ENCODE results near the gene CLCA4.
"Not testable (repeated sequence)": the region's sequence is repeated elsewhere in the genome, so short reads cannot be mapped to it uniquely, and the experiment has no call there.

The CLCA4 gene, protein sequence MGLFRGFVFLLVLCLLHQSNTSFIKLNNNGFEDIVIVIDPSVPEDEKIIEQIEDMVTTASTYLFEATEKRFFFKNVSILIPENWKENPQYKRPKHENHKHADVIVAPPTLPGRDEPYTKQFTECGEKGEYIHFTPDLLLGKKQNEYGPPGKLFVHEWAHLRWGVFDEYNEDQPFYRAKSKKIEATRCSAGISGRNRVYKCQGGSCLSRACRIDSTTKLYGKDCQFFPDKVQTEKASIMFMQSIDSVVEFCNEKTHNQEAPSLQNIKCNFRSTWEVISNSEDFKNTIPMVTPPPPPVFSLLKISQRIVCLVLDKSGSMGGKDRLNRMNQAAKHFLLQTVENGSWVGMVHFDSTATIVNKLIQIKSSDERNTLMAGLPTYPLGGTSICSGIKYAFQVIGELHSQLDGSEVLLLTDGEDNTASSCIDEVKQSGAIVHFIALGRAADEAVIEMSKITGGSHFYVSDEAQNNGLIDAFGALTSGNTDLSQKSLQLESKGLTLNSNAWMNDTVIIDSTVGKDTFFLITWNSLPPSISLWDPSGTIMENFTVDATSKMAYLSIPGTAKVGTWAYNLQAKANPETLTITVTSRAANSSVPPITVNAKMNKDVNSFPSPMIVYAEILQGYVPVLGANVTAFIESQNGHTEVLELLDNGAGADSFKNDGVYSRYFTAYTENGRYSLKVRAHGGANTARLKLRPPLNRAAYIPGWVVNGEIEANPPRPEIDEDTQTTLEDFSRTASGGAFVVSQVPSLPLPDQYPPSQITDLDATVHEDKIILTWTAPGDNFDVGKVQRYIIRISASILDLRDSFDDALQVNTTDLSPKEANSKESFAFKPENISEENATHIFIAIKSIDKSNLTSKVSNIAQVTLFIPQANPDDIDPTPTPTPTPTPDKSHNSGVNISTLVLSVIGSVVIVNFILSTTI

DNA sequence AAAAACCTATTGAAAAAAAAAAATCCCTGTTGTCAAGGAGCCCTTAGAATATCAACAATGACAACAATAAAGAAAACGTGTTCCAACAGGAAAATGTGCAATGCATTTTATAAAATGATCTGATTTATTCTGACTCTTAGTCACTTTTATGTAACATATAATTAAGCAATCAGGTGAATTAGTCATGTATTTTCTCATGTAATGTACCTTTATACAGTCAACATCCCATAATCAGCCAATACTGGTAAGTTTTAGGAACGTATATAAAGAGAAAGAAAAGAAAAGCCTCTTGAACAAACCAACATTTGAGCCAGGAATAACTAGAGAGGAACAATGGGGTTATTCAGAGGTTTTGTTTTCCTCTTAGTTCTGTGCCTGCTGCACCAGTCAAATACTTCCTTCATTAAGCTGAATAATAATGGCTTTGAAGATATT is at the start of gene CLCA4:
Gene CLCA4 (plus strand): TSS at position 292 of the 435 bp plus-strand sequence. CDS start 42 bp downstream, at position 334.
- FAIRE-seq, result no peak

DNA sequence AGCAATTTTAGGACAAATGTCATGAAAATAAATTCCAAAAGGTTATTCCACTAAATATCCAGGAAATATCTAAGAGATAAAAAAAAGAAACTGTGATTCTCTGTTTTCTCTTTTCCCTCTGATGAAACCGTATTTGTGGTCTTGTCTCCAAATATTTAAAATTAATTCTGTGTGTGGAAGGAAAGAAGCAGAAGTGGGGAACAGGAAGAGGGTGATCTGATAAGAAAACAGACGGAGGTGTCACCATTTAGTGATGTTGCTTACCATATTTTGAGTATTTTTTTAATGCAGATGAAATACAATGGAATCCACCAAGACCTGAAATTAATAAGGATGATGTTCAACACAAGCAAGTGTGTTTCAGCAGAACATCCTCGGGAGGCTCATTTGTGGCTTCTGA is 48.6 kb upstream of the CLCA4 start:
- no peak for FAIRE-seq

DNA sequence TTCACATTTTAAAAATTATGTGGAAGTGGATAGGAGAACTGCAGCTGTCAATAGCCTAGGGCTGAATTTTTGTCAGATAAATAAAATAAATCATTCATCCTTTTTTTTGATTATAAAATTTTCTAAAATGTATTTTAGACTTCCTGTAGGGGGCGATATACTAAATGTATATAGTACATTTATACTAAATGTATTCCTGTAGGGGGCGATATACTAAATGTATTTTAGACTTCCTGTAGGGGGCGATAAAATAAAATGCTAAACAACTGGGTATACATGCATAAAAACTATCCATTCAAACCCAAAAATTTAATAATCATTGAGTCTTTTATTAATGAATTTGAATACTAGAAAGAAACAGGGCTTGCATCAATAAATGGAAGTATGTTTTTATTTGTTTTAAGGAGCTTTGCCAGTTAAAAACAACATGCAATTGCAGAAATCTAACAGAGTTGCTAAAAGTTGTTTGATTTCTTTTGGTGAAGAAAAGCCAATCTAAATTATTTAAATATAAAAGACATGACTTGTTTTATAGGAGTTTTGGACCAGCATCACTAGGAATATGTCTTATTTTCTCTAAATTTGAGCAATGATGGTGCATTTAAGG is 46.8 kb upstream of the CLCA4 start:
- no peak for FAIRE-seq

DNA sequence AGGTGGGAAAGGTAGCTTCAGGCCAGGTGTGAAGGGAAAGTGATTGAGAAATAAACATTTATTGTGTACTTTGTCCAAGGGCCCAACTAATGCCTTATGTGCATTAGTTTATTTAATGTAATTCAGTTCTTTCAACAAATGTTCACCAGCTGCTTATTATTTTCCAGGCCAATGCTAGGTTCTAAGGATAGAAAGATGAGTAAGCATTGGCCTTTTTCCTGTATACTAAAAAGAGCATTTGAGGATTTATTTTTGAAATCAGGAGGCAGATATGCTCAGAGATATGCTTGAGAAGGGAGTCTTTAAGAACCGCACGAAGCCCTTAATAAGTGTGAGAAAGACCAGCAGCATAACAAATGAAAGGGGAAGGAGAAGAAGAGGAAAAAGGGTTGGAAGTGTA is 46.2 kb upstream of the CLCA4 start:
- FAIRE-seq, result no peak

DNA sequence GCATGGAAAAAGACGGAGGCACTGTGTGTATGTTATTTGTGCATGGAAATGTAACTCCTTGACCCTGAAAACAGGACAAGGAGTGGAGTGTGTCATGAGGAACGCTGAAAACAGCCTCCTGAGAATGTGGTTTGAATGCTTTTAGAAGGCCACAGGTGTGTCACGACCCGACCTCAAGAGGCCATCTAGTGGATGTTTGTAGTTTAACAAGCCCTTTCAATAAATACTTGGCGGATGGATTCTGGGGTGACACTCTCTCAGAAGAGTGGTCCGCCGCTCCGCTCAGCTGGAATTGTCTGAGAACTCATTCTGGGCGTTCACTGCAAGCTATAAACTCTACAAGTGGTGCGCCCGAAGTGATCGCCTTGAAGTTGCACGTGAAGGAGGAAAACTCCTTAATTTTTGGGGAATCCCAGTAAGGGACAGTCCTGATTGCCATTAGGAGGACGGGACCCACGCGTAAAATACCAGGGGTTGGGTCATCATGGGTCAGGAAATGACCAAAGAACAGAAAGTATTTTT is 44.7 kb upstream of the CLCA4 start:
- not testable (repeated sequence) for FAIRE-seq

DNA sequence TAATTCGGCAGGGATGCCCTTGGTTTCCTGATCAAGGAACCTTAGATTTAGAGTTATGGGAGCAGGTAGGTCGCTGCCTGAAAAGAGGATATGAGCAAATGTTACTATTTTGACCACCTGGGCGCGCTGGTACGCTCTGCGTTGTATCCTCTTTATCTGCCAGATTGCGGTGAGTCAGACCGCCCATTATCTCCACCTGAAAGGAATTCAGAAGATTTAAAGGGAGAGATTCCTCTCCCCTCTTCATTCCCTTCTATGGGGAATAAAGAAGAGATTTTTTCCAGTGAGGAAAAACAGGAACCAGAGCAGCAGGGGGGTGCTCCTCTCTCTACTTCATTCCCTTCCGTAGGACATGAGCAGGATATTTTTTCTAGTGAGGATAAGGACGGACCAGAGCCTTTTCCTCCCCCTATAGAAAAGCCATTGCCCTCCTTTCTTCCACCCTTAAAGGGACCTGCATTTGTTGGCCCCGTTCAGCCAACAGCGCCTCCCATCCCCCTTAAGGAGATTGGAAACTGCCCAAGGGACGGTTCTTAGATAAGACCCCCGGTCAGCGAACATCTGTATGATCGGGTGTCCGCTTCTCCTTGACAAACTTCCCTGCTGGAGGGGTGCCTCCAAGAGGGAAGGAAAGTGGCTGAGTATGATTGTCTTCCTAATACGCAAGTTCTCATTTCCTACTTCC is 44.0 kb upstream of the CLCA4 start:
- FAIRE-seq, result no peak

DNA sequence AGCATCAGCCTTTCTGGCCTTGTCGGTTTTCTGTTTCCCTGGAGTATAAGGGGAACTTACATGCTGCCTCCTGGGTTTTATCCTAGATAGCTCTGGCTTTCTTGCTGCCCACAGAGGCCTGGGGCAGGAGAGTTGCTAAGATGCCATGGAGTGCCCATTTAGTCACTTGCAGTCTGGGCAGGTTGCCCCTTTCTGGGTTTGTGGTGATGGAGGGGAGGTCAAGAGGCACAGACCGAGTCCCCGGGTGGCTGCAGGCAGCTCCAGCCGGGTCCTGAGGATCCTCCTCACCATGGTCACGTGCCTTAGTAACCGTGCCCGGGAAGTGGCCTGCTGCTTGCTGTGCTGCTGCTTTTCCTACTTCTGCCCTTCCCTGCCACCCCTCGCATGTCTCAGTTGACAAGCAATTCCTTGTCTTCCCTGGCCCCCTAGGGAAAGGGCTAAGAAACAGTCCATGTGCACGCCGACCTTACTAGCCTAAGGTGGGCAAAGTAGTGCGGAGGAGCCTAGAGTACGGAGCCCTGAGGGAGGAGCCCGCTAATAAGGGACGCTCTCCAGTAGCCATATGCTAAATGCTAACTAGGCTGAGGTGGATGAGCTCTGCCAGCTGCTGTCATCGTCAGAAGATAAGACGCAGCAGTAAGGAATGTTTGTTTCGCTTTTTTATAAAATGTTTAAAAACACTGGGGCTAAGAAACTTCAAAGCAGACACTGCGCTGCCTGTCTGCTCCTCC is 43.3 kb upstream of the CLCA4 start:
- no peak for FAIRE-seq

DNA sequence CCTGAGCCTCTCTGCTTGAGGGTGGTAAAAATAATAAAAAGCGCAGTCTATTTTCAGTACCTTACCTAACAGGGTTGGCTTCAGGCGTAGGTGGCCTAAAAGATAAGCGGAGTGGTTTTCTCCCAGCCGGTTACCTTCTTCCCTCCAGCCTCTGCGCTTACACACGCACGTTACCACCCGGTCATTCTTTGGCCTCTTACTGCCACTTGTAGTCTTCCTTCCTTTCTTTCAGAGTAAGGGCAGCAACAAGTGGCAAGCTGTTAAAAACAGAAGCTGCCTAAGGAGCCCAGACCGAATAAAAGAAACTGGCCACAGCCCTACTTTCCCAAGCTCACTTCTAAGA is 42.8 kb upstream of the CLCA4 start:
- no peak for FAIRE-seq

DNA sequence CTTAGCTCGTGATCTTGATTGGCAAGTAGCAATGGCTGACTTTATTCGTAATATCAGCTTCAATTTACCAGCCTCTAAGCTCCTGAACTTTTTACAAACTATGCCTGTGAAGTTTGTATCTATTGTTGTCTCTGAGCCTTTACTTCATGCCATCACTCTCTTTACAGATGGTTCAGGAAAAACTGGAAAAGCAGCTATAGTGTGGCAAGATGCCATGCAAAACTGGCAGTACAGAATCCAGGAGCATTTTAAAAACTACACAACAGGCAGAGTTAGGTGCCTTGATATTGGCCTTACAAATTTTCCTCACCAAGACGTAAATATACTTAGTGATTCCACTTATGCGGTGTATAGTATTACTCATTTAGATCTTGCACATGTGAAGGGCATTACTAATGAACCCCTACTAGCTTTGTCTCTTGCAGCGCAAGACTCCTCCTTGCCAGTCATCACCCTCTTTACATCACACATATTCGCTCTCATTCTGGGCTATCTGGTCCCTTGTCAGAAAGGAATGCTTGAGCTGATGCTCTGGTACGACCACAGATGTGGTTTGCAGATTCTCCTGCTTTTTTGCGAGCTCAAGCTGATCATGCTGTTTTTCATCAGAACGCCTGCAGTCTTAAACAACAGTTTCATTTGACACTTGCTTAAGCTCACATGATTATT is 41.8 kb upstream of the CLCA4 start:
- no peak for FAIRE-seq

DNA sequence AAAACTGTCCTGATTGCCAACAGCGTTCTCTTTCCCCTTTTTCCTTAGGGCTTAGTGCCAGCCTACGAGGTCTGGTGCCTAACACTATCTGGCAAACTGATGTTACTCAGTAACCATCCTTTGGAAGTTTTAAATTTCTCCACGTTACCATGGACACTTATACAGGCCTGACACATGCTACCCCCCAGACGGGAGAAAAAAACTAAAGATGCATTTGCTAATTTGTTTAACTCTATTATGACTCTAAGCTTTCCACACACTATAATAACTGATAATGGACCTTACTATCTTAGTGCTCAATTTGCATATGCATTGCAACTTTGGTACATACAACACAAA is 41.3 kb upstream of the CLCA4 start:
- FAIRE-seq, result no peak

DNA sequence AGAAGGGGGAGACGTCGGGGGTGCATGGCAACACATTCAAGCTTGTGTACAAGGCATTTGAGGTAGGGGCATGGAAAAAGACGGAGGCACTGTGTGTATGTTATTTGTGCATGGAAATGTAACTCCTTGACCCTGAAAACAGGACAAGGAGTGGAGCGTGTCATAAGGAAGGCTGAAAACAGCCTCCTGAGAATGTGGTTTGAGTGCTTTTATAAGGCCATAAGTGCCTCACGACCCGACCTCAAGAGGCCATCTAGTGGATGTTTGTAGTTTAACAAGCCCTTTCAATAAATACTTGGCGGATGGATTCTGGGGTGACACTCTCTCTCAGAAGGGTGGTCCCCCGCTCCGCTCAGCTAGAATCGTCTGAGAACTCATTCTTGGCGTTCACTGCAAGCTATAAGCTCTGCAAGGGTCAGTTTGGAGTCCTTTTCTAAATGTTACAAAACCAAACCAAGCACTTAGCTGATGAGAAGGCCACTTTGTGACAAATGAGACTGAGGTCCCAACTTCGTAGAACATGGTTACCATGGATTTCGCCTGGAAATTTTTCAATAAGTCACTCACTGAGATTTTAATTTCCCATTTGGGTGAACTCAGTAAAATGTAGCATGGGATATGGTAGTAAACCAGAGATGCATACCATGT is 38.8 kb upstream of the CLCA4 start:
- FAIRE-seq, result no peak

DNA sequence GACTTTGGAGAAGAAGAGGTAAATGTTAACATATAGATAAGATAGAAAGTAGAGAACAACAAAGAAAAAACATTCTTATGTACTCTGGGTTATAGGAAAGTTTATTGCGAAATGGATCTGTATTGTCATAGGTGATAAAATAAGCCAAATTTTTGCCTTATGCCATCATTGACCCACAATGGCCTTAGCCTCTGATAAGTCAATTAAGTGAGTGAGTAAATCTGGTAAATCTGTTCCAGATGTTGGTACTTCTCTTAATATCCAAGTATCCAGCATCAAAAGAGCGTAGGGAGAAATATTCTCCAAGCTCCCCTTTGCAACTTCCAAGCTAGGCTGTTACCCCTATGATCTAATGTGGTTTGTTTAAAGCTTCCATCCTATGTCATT is 38.3 kb upstream of the CLCA4 start:
- no peak for FAIRE-seq

DNA sequence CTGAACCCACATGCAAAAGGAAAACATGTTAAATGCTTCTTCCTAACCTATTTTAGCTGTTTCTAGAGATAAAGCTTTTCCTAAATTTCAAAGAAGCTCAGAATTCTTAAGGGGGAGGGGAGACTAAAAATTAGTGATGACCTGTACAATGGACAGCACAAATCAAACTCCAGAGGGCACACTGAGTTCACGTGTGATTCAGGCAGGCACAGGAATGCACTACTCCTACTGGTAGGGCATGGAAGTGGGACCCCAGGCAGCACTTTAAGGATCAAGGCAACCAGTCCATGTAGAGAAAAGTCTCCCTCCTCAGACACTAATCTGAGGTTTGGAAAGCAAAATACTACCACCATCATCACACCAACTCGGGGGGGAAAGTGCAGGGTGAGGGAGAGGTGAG is 31.3 kb upstream of the CLCA4 start:
- FAIRE-seq, result no peak

DNA sequence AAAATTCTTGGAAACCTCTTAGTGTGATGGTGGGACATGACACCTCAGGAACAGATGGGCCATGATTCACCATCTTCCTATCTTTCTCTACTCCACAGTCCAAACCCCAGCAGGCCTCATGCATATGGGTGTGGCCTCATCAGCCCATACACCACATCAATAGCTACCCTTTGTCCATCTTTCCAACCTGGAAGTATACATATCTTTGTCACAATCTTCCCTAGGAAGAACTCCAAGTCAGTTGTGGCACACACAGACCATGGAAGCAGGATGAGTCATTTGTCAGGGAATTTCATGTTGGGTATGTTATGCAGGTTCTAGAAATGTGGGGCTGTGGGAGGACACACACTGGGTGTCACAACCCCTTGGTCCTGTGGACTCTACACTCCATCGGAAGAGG is 30.5 kb upstream of the CLCA4 start:
- FAIRE-seq, result no peak

DNA sequence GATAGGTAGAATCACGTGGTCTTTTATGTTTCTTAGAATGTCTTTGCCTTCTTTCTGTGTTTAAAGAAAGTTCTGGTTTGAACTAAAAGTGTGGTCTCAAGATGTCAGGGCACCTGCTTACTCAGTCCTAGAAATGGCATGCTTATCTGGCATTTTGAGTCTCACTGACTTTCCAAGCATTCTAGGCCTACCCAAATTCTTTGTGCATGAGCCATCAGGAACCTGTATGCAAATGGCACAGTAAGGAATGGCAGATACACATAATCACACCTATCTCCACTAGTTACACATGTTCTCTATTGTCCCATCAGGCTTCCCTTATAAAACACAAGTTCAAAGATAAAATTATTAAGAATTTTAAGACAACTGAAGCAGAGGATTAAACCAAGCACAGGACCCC is 29.5 kb upstream of the CLCA4 start:
- FAIRE-seq, result no peak

DNA sequence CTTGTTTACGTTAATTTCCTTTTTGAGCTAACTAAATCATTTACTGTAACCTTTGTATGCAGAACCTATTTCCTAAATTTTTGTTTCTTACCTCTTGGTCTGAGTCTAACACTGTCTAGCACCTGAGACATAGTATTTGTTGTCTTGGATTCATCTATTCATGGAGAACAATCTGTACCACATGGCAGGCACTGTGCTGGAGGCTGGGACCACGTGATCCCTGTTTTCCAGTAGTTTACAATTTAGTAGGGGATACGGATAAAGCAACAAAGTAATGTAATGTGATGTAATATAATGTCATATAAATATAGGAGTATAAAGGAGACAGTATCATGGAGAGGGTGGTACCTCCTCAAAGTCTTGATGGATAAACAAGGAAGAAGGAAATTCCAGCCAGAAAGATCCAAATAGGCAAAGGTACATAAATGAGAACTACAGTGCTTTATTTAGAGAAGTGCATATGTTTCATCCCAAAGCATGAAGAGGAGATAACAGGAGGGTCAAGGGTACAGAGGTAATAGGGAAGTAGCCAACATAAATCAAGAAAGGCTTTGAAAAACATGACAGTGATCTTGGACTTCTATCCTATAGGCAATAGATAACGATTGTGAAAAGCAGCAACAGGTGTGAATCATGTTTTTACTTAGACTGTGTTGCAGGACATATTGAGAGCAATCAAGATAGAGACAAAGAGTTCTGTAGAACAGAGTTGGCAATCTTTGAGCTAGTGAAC is 25.9 kb upstream of the CLCA4 start:
- no peak for FAIRE-seq

DNA sequence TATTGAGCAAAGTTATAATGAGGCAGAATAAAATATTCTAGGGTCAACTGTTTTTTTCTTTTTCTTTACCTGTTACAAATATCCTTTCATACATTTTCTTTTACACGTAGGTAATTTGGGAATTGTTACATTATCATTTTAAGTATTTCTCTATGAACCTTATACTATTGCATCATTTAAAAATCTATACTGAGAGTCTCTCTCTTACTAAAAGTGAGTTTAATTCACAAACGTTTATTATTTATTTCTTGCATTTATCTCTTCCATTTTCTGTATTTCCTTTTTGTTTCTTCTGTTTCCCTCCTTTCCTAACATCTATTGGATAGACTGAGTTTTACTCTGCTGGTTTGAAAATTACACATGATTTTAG is 25.4 kb upstream of the CLCA4 start:
- no peak for FAIRE-seq

DNA sequence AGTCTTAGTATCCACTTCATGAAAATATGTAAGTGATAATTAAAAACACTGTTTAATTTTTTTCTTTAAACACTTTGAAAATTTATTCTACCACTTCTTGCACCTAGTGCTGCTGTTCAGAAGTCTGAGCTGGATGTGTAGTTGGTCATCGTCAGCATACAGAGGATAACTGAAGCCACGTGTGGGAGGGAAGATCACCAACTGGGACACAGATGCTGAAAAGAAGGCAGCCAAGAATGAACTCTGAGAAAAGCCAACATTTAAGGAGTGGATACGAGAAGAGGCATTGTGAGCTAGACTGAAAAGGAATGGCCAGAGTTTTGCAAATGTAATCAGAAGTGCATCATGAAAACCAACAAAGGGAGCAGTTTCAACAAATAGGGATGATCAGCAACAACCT is 24.6 kb upstream of the CLCA4 start:
- FAIRE-seq, result peak; percentile 31

DNA sequence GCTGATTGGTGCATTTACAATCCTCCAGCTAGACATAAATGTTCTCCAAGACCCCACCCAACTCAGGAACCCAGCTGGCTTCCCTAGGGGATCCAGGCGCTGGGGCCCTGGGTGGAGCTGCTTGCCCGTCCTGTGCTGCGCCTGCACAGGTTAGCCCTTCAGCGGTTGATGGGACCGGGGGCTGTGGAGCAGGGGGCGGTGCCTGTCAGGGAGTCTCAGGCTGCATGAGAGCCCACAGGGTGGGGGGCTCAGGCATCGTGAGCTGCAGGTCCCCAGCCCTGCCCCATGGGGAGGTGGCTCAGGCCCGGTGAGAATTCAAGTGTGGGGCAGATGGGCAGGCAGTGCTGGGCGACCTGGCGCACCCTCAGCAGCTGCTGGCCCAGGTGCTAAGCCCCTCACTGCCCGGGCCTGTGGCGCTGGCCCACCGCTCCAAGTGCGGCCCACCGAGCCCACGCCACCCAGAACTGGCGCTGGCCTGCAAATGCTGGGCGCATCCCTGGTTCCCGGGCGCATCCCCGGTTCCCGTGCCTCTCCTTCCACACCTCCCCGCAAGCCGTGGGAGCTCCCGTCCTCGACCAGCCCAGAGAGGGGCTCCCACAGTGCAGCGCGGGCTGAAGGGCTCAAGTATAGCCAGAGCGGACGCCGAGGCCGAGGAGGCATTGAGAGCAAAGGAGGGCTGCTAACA is 23.1 kb upstream of the CLCA4 start:
- no peak for FAIRE-seq

DNA sequence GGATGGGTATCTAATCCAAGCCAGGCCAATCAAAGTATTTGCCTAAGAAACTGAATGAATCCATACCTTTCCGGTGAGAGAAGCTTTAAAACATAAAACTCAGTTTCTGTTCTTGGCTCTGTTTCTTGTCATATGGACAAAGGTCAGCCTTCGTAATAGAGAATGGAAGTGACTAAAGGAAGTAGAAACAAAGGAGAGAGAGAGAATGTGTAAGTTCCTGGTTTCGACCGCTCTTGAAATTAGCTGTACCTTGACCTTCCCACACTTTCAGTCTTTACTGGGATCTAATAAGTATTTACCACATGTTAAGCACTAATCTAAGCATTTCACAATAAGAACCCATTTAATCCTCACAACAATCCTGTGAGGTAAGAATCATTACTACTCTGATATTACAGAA is 19.6 kb upstream of the CLCA4 start:
- FAIRE-seq, result no peak

Measured in endometrium (tissue), 2 donors.